ENCODE results near the gene DNM3.

Gene DNM3

GRCh38 chr1:172221436-172221835, 380.1 kb downstream of the DNM3 start:
- H4K20me1 ChIP-seq (ENCODE audit: low read depth, low read length), result no peaks in the 10 kb centered on the region
- no peak overlapping the region for H3K9ac ChIP-seq (ENCODE audit: low read length)
- no peak overlapping the region for H2AFZ ChIP-seq (ENCODE audit: low read depth, low read length, severe bottlenecking)
- TF ChIP-seq CTCF (IDR thresholded peaks at IDR 0.05; ENCODE audit: insufficient read depth, low read length, poor library complexity, severe bottlenecking) (no peak), EZH2phosphoT487 (conservative IDR thresholded peaks at IDR 0.05; ENCODE audit: low read length) (no peak)
- no peaks in the 10 kb centered on the region for H3K9me3 ChIP-seq (ENCODE audit: insufficient read depth, low read length)
- H3K27ac ChIP-seq (ENCODE audit: low read depth, low read length), result no peak overlapping the region
- H3K9me2 ChIP-seq (replicated peaks; ENCODE audit: insufficient read depth, low read length), result no peaks in the 10 kb centered on the region
- no peaks in the 10 kb centered on the region for H3F3A ChIP-seq (ENCODE audit: insufficient read depth)
- H3K4me2 ChIP-seq (ENCODE audit: low read depth, low read length, poor library complexity, severe bottlenecking), result no peak overlapping the region
- no peaks in the 10 kb centered on the region for H3K27me3 ChIP-seq (ENCODE audit: low read length)
- H3K79me2 ChIP-seq (ENCODE audit: insufficient read depth, low read length), result no peaks in the 10 kb centered on the region
- H3K4me3 ChIP-seq (ENCODE audit: insufficient read depth, low read length, poor library complexity, severe bottlenecking), result no peak overlapping the region
- H3K36me3 ChIP-seq (ENCODE audit: low read length), result no peaks in the 10 kb centered on the region

- Histone ChIP-seq H3K4me3 (ENCODE audit: insufficient read depth, low read length, poor library complexity, severe bottlenecking) (no peak overlapping the region), H4K20me1 (ENCODE audit: low read depth, low read length) (no peaks in the 10 kb centered on the region), H3K27ac (ENCODE audit: low read depth, low read length) (no peak overlapping the region), H3K9me2 (replicated peaks; ENCODE audit: insufficient read depth, low read length) (no peaks in the 10 kb centered on the region), H3F3A (ENCODE audit: insufficient read depth) (no peaks in the 10 kb centered on the region), H3K4me2 (ENCODE audit: low read depth, low read length, poor library complexity, severe bottlenecking) (no peak overlapping the region), H3K36me3 (ENCODE audit: low read length) (no peaks in the 10 kb centered on the region), H3K9me3 (ENCODE audit: insufficient read depth, low read length) (no peaks in the 10 kb centered on the region), H3K9ac (ENCODE audit: low read length) (no peak overlapping the region), H3K27me3 (ENCODE audit: low read length) (no peaks in the 10 kb centered on the region), H2AFZ (ENCODE audit: low read depth, low read length, severe bottlenecking) (no peak overlapping the region), H3K79me2 (ENCODE audit: insufficient read depth, low read length) (no peaks in the 10 kb centered on the region)
- TF ChIP-seq CTCF (IDR thresholded peaks at IDR 0.05; ENCODE audit: insufficient read depth, low read length, poor library complexity, severe bottlenecking), result no peak
- no peak for TF ChIP-seq EZH2phosphoT487 (conservative IDR thresholded peaks at IDR 0.05; ENCODE audit: low read length)
Observed at GRCh38 chr1:172224871-172225270, 383.6 kb downstream of the DNM3 start.

- Histone ChIP-seq H3F3A (ENCODE audit: insufficient read depth) (no peaks in the 10 kb centered on the region), H3K79me2 (ENCODE audit: insufficient read depth, low read length) (no peaks in the 10 kb centered on the region), H3K4me2 (ENCODE audit: low read depth, low read length, poor library complexity, severe bottlenecking) (no peak overlapping the region), H3K36me3 (ENCODE audit: low read length) (no peaks in the 10 kb centered on the region), H3K27me3 (ENCODE audit: low read length) (no peaks in the 10 kb centered on the region), H3K27ac (ENCODE audit: low read depth, low read length) (no peak overlapping the region), H4K20me1 (ENCODE audit: low read depth, low read length) (no peaks in the 10 kb centered on the region), H3K9me2 (replicated peaks; ENCODE audit: insufficient read depth, low read length) (0 out of 2 replicates have a peak, but pooled peaks cover 3% of the 10 kb centered on the region), H3K4me3 (ENCODE audit: insufficient read depth, low read length, poor library complexity, severe bottlenecking) (no peak overlapping the region), H3K9me3 (ENCODE audit: insufficient read depth, low read length) (no peaks in the 10 kb centered on the region), H3K9ac (ENCODE audit: low read length) (no peak overlapping the region), H2AFZ (ENCODE audit: low read depth, low read length, severe bottlenecking) (no peak overlapping the region)
- no peak for TF ChIP-seq CTCF (IDR thresholded peaks at IDR 0.05; ENCODE audit: insufficient read depth, low read length, poor library complexity, severe bottlenecking)
- no peak for TF ChIP-seq EZH2phosphoT487 (conservative IDR thresholded peaks at IDR 0.05; ENCODE audit: low read length)
Observed at GRCh38 chr1:172229942-172230341, 388.6 kb downstream of the DNM3 start.
